H1 (cell line): ENCODE results near the gene SNX19. TPM values are rescaled to one million over a fixed set of nuclear protein-coding genes. Genes with fewer than 3 reads are reported as not detected.
A peak's percentile ranks its signal among the peaks of the same experiment; 100 is the strongest.

Experiments used
- CTCF ChIA-PET: fragments of 300-600 bp; sonication (Branson Sonifier 250); formaldehyde crosslinking; loops from one replicate; lab custom pipeline; 2021; ENCODE audit not compliant: partially characterized antibody; lab: Charles Lee
- POLR2A ChIA-PET: fragments of 300-600 bp; sonication (Branson Sonifier 250); formaldehyde crosslinking; loops from one replicate; lab custom pipeline; 2021; ENCODE audit warnings: inconsistent platforms; ENCODE audit not compliant: partially characterized antibody; lab: Charles Lee
- DNase-seq, 2 experiments: peaks; one replicate each; pipeline versions ENCODE4 v3.0.0 to v3.0.0-alpha.2; 2010 to 2022; ENCODE audit warnings: low spot score in 2 of 2, low read depth in 1 of 2, mixed read lengths in 1 of 2
- FAIRE-seq: peaks from 2 replicates; lab custom pipeline; 2011; peaks lifted over from hg19 to GRCh38; lab: Jason Lieb, UNC
- H2AFZ ChIP-seq: 2 replicates; pipeline ENCODE4 v1.8.1; 2012; ENCODE audit warnings: low read length, inconsistent platforms
- H2AK5ac ChIP-seq: 2 replicates; pipeline ENCODE4 v1.6.1; 2013; ENCODE audit warnings: low read depth, low read length
- H2BK120ac ChIP-seq: replicated peaks from 2 replicates; pipeline ENCODE3; 2013; ENCODE audit warnings: low read depth, low read length, inconsistent platforms
- H2BK12ac ChIP-seq: 2 replicates; pipeline ENCODE4 v1.6.1; 2013; ENCODE audit warnings: low read depth, low read length
- H2BK15ac ChIP-seq: 2 replicates; pipeline ENCODE4 v1.6.1; 2013; ENCODE audit warnings: low read length
- H2BK20ac ChIP-seq: 2 replicates; pipeline ENCODE4 v1.6.1; 2013; ENCODE audit warnings: low read length
- H2BK5ac ChIP-seq: 2 replicates; pipeline ENCODE4 v1.6.1; 2013; ENCODE audit warnings: low read depth, low read length
- H3K14ac ChIP-seq: 2 replicates; pipeline ENCODE4 v1.6.1; 2013; ENCODE audit warnings: inconsistent platforms; ENCODE audit not compliant: insufficient read length
- H3K18ac ChIP-seq: 2 replicates; pipeline ENCODE4 v1.6.1; 2013; ENCODE audit warnings: low read length; ENCODE audit errors: extremely low read depth
- H3K23ac ChIP-seq: 2 replicates; pipeline ENCODE4 v1.6.1; 2013; ENCODE audit warnings: inconsistent platforms; ENCODE audit not compliant: insufficient read length
- H3K23me2 ChIP-seq: 2 replicates; pipeline ENCODE4 v1.6.1; 2013; ENCODE audit warnings: low read depth, low read length
- H3K27ac ChIP-seq: 2 replicates; pipeline ENCODE4 v1.6.1; 2011; ENCODE audit warnings: low read depth, low read length, inconsistent platforms
- H3K27me3 ChIP-seq, 4 experiments: replicated peaks in 1 of 4; 1 replicate in 1 of 4; 2 replicates in 3 of 4; pipeline versions ENCODE4 v1.6.1 to v1.8.1; 2011 to 2013; ENCODE audit warnings: low read length in 3 of 4, mild to moderate bottlenecking in 3 of 4, inconsistent platforms in 2 of 4, mixed read lengths in 2 of 4, moderate library complexity in 1 of 4; ENCODE audit not compliant: control insufficient read depth in 3 of 4, insufficient read depth in 3 of 4; ENCODE audit errors: extremely low read depth in 1 of 4
- H3K36me3 ChIP-seq, 4 experiments: 2 replicates each; pipeline versions ENCODE4 v1.6.1 to v1.8.1; 2011 to 2013; ENCODE audit warnings: mild to moderate bottlenecking in 4 of 4, low read length in 3 of 4, moderate library complexity in 2 of 4, control low read depth in 1 of 4, inconsistent platforms in 1 of 4; ENCODE audit not compliant: insufficient read depth in 4 of 4, control insufficient read depth in 2 of 4
- H3K4ac ChIP-seq: replicated peaks from 2 replicates; pipeline ENCODE3; 2013; ENCODE audit warnings: low read length, low read depth, mixed read lengths, inconsistent platforms; ENCODE audit not compliant: insufficient read length
- H3K4me1 ChIP-seq, 4 experiments: replicated peaks in 1 of 4; 1 replicate in 1 of 4; 2 replicates in 3 of 4; pipeline versions ENCODE4 v1.6.1 to v1.8.1; 2011 to 2013; ENCODE audit warnings: low read length in 3 of 4, inconsistent platforms in 2 of 4, mixed read lengths in 1 of 4; ENCODE audit not compliant: insufficient read depth in 4 of 4, control insufficient read depth in 3 of 4
- H3K4me2 ChIP-seq, 2 experiments: 2 replicates each; pipeline versions ENCODE4 v1.6.1 to v1.8.1; 2011 to 2013; ENCODE audit warnings: low read depth in 2 of 2, low read length in 2 of 2, control low read depth in 1 of 2, inconsistent platforms in 1 of 2, mild to moderate bottlenecking in 1 of 2; ENCODE audit not compliant: insufficient read depth in 1 of 2
- H3K4me3 ChIP-seq, 4 experiments: fragments of 200-600, 300-600 bp in 1 of 4; sonication (generic), shearing (Covaris generic), sonication (Bioruptor Twin) in 1 of 4; 2 replicates each; pipeline versions ENCODE4 v1.5.1 to v1.8.1; 2011 to 2016; ENCODE audit warnings: low read length in 4 of 4, low read depth in 3 of 4, control low read depth in 2 of 4, inconsistent platforms in 2 of 4, mild to moderate bottlenecking in 2 of 4, mixed read lengths in 1 of 4, moderate library complexity in 1 of 4; ENCODE audit not compliant: insufficient read depth in 2 of 4; ENCODE audit errors: extremely low read depth in 1 of 4
- H3K56ac ChIP-seq: replicated peaks from 2 replicates; pipeline ENCODE3; 2013; ENCODE audit warnings: low read depth, mild to moderate bottlenecking, mixed read lengths, low read length, inconsistent platforms; ENCODE audit not compliant: insufficient read length
- H3K79me1 ChIP-seq: 2 replicates; pipeline ENCODE4 v1.6.1; 2013; ENCODE audit warnings: low read depth, low read length, control low read depth
- H3K79me2 ChIP-seq, 2 experiments: 2 replicates each; pipeline versions ENCODE4 v1.6.1 to v1.8.1; 2012 to 2013; ENCODE audit warnings: low read length in 2 of 2, mild to moderate bottlenecking in 2 of 2, inconsistent platforms in 1 of 2; ENCODE audit not compliant: insufficient read depth in 2 of 2, control insufficient read depth in 1 of 2
- H3K9ac ChIP-seq, 4 experiments: replicated peaks in 1 of 4; 1 replicate in 1 of 4; 2 replicates in 3 of 4; pipeline versions ENCODE4 v1.6.1 to v1.8.1; 2011 to 2013; ENCODE audit warnings: low read depth in 3 of 4, low read length in 3 of 4, control low read depth in 2 of 4, mild to moderate bottlenecking in 2 of 4, moderate library complexity in 2 of 4, inconsistent platforms in 1 of 4; ENCODE audit errors: extremely low read depth in 1 of 4
- H3K9me3 ChIP-seq, 2 experiments: 2 replicates each; pipeline versions ENCODE4 v1.6.1 to v1.8.1; 2012 to 2013; ENCODE audit warnings: mild to moderate bottlenecking in 2 of 2, moderate library complexity in 2 of 2, control low read depth in 1 of 2, inconsistent platforms in 1 of 2, low read depth in 1 of 2, low read length in 1 of 2, mixed read lengths in 1 of 2; ENCODE audit not compliant: insufficient read depth in 2 of 2
- H4K20me1 ChIP-seq, 2 experiments: replicated peaks in 1 of 2; 2 replicates each; pipeline versions ENCODE3 to v1.8.1; 2011 to 2013; ENCODE audit warnings: inconsistent platforms in 2 of 2, low read length in 2 of 2, mild to moderate bottlenecking in 1 of 2; ENCODE audit not compliant: insufficient read depth in 2 of 2, control insufficient read depth in 1 of 2
- H4K5ac ChIP-seq: 2 replicates; pipeline ENCODE4 v1.6.1; 2013; ENCODE audit warnings: low read length, low read depth, mixed read lengths, inconsistent platforms; ENCODE audit not compliant: insufficient read length
- H4K8ac ChIP-seq: 2 replicates; pipeline ENCODE4 v1.8.0; 2013; ENCODE audit warnings: mild to moderate bottlenecking, moderate library complexity, low read length, inconsistent platforms; ENCODE audit not compliant: insufficient read depth; ENCODE audit errors: extremely low read depth
- H4K91ac ChIP-seq: replicated peaks from 2 replicates; pipeline ENCODE3; 2013; ENCODE audit warnings: low read length, mixed read lengths, inconsistent platforms; ENCODE audit not compliant: insufficient read length
- BACH1 ChIP-seq: IDR thresholded peaks from 2 replicates; pipeline ENCODE4 v1.6.1; 2012; ENCODE audit warnings: low read length, improper control_type of control experiment
- KDM4A ChIP-seq: IDR thresholded peaks from one replicate; pipeline ENCODE4 v1.7.1; 2012; ENCODE audit warnings: low read depth, mild to moderate bottlenecking, moderate library complexity, low read length, inconsistent platforms; ENCODE audit not compliant: severe bottlenecking
- NANOG ChIP-seq: IDR thresholded peaks from 2 replicates; pipeline ENCODE4 v1.6.1; 2011; ENCODE audit warnings: low read length, low read depth, mild to moderate bottlenecking, inconsistent platforms; ENCODE audit not compliant: insufficient read depth, poor library complexity, severe bottlenecking
- POLR2AphosphoS5 ChIP-seq: IDR thresholded peaks from 2 replicates; pipeline ENCODE4 v1.6.1; 2011; ENCODE audit warnings: low read depth, low read length
- RAD21 ChIP-seq, 2 experiments: IDR thresholded peaks in 1 of 2; conservative IDR thresholded peaks in 1 of 2; 2 replicates each; pipeline ENCODE4 v1.6.1; 2011; ENCODE audit warnings: low read depth in 2 of 2, low read length in 2 of 2, improper control_type of control experiment in 1 of 2, inconsistent platforms in 1 of 2, mild to moderate bottlenecking in 1 of 2, moderate library complexity in 1 of 2
- SIRT6 ChIP-seq: IDR thresholded peaks from one replicate; pipeline ENCODE4 v1.7.1; 2012; ENCODE audit warnings: low read length, inconsistent platforms
- SRF ChIP-seq: IDR thresholded peaks from 2 replicates; pipeline ENCODE4 v1.6.1; 2011; ENCODE audit warnings: mild to moderate bottlenecking, low read depth, low read length, moderate library complexity
- WGBS, 2 experiments: shearing (Covaris generic) in 1 of 2; methylation state at CpG; one replicate each; pipeline versions ENCODE4 v1.1.6 to v1.1.7; 2013 to 2015; ENCODE audit warnings: low lambda C conversion rate in 2 of 2, mixed read lengths in 2 of 2, inconsistent platforms in 1 of 2, low coverage in 1 of 2, missing lambda C conversion rate in 1 of 2; ENCODE audit not compliant: insufficient replicate concordance in 2 of 2, insufficient coverage in 1 of 2, insufficient read length in 1 of 2; ENCODE audit errors: extremely low coverage in 1 of 2, missing lambda C conversion rate in 1 of 2; 5-methylcytosine and 5-hydroxymethylcytosine counted together
- polyA plus RNA-seq, 7 experiments: library from polyadenylated mRNA; depleted of rRNA in 3 of 7; stranded (reverse) in 5 of 7; unstranded in 2 of 7; fragments of >200 nt in 5 of 7; fragments of 200-250 nt in 2 of 7; gene quantifications; 1 replicate in 5 of 7; 2 replicates in 1 of 7; 4 replicates in 1 of 7; pipeline versions ENCODE4 v1.2.1 to v1.2.3, GENCODE V29; 2011 to 2013; ENCODE audit warnings: missing spikeins in 2 of 7, mixed read lengths in 2 of 7
- total RNA-seq: library from RNA; stranded (reverse); fragmentation: NEBNext Ultra II Directional; extraction: Animal tissue kit (Norgen Biotek cat#: 25700); gene quantifications from 2 replicates; pipeline ENCODE4 v1.2.1, GENCODE V29; 2021
- TF ChIP-seq, protein P1 (sequence below): IDR thresholded peaks from 2 replicates; pipeline ENCODE4 v1.6.1; 2012; ENCODE audit warnings: low read length, inconsistent platforms
- TF ChIP-seq, protein P2 (sequence below), 3 experiments: IDR thresholded peaks; 1 replicate in 2 of 3; 2 replicates in 1 of 3; pipeline versions ENCODE4 v1.5.1 to v1.6.1; 2011; ENCODE audit warnings: low read length in 3 of 3, mild to moderate bottlenecking in 3 of 3, inconsistent platforms in 2 of 3, low read depth in 1 of 3, moderate library complexity in 1 of 3; ENCODE audit not compliant: insufficient read depth in 1 of 3; ENCODE audit errors: control extremely low read depth in 1 of 3

SNX19 gene
- total and polyA plus RNA-seq, 2 of the 8 experiments (the other 6 are each of a cell fraction or from before 2014, with no cell fraction given), result 15.0 to 25.2 TPM

DNA sequence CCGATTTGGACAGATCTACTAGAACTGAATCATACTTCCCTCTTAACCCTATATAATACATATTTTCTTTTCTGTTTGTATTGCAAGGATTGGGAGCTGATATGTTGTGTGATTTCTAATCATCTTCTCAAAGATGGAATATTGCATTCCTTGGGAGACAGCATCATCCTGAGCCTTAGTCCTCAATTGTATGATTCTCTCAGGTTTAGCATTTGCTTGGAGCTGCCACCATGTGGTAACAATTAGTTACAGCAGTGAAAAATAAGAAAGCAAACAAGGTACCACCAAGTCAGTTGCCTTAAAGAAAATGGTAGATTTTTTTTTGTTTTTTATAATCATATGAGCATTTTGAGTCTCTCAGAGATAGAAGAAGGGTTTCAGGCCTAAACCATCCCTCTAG is 11.9 kb downstream of the SNX19 start:
- Histone ChIP-seq H3K27me3 (no peaks in the 10 kb centered on the region), H3K9ac (no peak overlapping the region), H3K4me1 (no peaks in the 10 kb centered on the region), H3K9me3 (no peaks in the 10 kb centered on the region), H2BK120ac (no peak overlapping the region), H3K79me2 (no peaks in the 10 kb centered on the region), H2AK5ac (no peak overlapping the region), H3K18ac (no peak overlapping the region), H3K4ac (no peak overlapping the region), H3K14ac (no peak overlapping the region), H4K91ac (no peak overlapping the region), H3K79me1 (no peaks in the 10 kb centered on the region), H3K36me3 (peaks cover 10 to 79% (median 58%) of the 10 kb centered on the region in 4 experiments; a peak in 7 of 8 replicates), H2AFZ (no peak overlapping the region), H2BK15ac (no peak overlapping the region), H3K4me2 (no peak overlapping the region), H4K5ac (no peak overlapping the region), H3K4me3 (no peak overlapping the region), H3K23ac (no peak overlapping the region), H2BK20ac (no peak overlapping the region), H3K56ac (no peak overlapping the region), H4K20me1 (peaks cover 0 to 4% of the 10 kb centered on the region in 2 experiments), H4K8ac (no peak overlapping the region), H3K27ac (no peak overlapping the region), H2BK5ac (no peak overlapping the region), H3K23me2 (no peaks in the 10 kb centered on the region), H2BK12ac (no peak overlapping the region)
- ChIA-PET POLR2A (interaction anchor here (0.7 kb wide), 1 partner anchor 9 kb away, joined by 4 read pairs; no protein-coding TSS in a partner anchor), CTCF (interaction anchor here (0.6 to 4.8 kb wide), 25 partner anchors 9 to 720 kb away, joined by 3 to 33 read pairs (median 3); partner anchors contain the start of gene SNX19)
- DNase-seq (no peak), FAIRE-seq (peak; percentile 88)
- 94% methylated on average over 1 of the region's 1 CpG; no CpG with 5 or more reads in 1 of the 2 experiments for WGBS, 2 experiments
- no peak for TF ChIP-seq SRF
- TF ChIP-seq POLR2AphosphoS5, result no peak
- TF ChIP-seq RAD21 (IDR thresholded peaks at IDR 0.05 in 1 of 2, conservative IDR thresholded peaks at IDR 0.05 in 1 of 2; ENCODE audit: low read depth in 2 of 2, low read length in 2 of 2), result peak in 1 of 2 experiments; percentile 27; a peak in 2 of 4 replicates
- no peak for TF ChIP-seq NANOG
- no peak for TF ChIP-seq BACH1
- TF ChIP-seq, protein P1, sequence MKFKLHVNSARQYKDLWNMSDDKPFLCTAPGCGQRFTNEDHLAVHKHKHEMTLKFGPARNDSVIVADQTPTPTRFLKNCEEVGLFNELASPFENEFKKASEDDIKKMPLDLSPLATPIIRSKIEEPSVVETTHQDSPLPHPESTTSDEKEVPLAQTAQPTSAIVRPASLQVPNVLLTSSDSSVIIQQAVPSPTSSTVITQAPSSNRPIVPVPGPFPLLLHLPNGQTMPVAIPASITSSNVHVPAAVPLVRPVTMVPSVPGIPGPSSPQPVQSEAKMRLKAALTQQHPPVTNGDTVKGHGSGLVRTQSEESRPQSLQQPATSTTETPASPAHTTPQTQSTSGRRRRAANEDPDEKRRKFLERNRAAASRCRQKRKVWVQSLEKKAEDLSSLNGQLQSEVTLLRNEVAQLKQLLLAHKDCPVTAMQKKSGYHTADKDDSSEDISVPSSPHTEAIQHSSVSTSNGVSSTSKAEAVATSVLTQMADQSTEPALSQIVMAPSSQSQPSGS, result no peak
- no peak for TF ChIP-seq KDM4A
- TF ChIP-seq, protein P2, sequence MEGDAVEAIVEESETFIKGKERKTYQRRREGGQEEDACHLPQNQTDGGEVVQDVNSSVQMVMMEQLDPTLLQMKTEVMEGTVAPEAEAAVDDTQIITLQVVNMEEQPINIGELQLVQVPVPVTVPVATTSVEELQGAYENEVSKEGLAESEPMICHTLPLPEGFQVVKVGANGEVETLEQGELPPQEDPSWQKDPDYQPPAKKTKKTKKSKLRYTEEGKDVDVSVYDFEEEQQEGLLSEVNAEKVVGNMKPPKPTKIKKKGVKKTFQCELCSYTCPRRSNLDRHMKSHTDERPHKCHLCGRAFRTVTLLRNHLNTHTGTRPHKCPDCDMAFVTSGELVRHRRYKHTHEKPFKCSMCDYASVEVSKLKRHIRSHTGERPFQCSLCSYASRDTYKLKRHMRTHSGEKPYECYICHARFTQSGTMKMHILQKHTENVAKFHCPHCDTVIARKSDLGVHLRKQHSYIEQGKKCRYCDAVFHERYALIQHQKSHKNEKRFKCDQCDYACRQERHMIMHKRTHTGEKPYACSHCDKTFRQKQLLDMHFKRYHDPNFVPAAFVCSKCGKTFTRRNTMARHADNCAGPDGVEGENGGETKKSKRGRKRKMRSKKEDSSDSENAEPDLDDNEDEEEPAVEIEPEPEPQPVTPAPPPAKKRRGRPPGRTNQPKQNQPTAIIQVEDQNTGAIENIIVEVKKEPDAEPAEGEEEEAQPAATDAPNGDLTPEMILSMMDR (IDR thresholded peaks at IDR 0.05; ENCODE audit: control extremely low read depth in 1 of 3, insufficient read depth in 1 of 3, low read depth in 1 of 3, low read length in 3 of 3), result peak in 2 of 3 experiments; percentile 24 to 45; a peak in 2 of 4 replicates
- no peak for TF ChIP-seq SIRT6
